Central memory CD8-positive, alpha-beta T cell (primary cell): ENCODE results near the gene SMAD7.

ENCODE experiments used
- ATAC-seq: fragments of 150-1000 bp; cut with Tn5 transposase; replicated peaks from 2 replicates; pipeline ENCODE4 v1.10.0; 2022; ENCODE audit warnings: mild to moderate bottlenecking, moderate FRiP score, moderate number of reproducible peaks; ENCODE audit not compliant: poor library complexity, severe bottlenecking; ENCODE audit errors: extremely low read depth
- DNase-seq, 2 donors: peaks; one replicate each; pipeline ENCODE4 v3.0.0; 2021; ENCODE audit warnings: low spot score in 2 of 2
- H3K27ac Mint-ChIP-seq: one replicate; pipeline ENCODE4 v1.8.0; 2022; ENCODE audit warnings: low read depth, mild to moderate bottlenecking, moderate library complexity, mixed read lengths
- H3K27me3 Mint-ChIP-seq: one replicate; pipeline ENCODE4 v1.8.0; 2022; ENCODE audit warnings: mixed read lengths
- H3K36me3 Mint-ChIP-seq: one replicate; pipeline ENCODE4 v1.8.0; 2022; ENCODE audit warnings: mild to moderate bottlenecking, moderate library complexity, mixed read lengths; ENCODE audit not compliant: insufficient read depth
- H3K4me1 Mint-ChIP-seq: one replicate; pipeline ENCODE4 v1.8.0; 2022; ENCODE audit warnings: mixed read lengths
- H3K4me3 Mint-ChIP-seq: one replicate; pipeline ENCODE4 v1.8.0; 2022; ENCODE audit warnings: mild to moderate bottlenecking, moderate library complexity, mixed read lengths
- H3K9me3 Mint-ChIP-seq: one replicate; pipeline ENCODE4 v1.8.0; 2022; ENCODE audit warnings: mixed read lengths

The SMAD7 gene

DNA sequence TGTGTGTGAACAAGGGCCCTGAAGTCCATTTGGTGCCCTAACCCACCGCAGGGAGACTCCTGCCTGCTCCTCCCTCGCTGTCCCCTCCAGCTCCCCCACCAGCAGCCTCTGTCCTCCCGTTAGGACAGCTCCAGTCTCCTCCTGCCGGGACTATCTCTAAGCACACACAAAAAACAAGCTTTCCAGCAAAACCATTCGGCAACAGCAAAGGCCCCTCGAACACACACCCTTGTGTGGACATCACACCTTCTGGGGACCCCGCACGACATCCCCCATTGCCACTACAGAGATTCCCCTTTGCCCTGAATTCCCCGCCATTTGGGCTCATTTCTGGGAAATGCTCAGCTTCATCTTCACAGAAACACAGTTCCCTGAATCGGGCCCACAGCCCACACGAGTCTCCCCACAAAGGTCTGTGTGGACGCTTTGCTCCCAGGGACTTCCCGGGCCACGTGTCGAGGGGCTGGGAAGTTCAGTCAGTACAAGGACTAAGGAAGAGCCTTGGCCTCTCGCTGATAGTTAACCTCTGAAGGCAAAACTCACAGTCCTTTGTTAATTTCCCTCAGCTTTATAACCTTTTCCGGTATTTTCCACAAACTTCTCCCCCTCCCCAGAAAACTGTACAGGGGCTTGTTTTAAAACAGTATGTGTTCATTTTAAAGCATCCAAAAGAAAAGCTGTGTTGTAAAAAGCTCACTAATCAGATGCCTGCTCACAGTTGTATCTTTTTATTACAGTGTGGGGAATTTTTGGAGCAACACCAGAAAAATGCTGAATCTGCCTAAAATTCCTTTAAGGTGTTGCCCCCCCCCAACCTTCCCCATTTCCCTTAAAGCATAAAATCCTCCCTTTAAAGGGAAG is 25.9 kb downstream of the SMAD7 start:
- ATAC-seq: no peak
- Mint-ChIP-seq H3K9me3 (no peaks in the 10 kb centered on the region), H3K4me1 (peaks cover 75% of the 10 kb centered on the region), H3K27ac (peak overlapping the region; percentile 96), H3K4me3 (peak overlapping the region; percentile 75), H3K36me3 (peaks cover 63% of the 10 kb centered on the region), H3K27me3 (no peaks in the 10 kb centered on the region)
- no peak for DNase-seq

DNA sequence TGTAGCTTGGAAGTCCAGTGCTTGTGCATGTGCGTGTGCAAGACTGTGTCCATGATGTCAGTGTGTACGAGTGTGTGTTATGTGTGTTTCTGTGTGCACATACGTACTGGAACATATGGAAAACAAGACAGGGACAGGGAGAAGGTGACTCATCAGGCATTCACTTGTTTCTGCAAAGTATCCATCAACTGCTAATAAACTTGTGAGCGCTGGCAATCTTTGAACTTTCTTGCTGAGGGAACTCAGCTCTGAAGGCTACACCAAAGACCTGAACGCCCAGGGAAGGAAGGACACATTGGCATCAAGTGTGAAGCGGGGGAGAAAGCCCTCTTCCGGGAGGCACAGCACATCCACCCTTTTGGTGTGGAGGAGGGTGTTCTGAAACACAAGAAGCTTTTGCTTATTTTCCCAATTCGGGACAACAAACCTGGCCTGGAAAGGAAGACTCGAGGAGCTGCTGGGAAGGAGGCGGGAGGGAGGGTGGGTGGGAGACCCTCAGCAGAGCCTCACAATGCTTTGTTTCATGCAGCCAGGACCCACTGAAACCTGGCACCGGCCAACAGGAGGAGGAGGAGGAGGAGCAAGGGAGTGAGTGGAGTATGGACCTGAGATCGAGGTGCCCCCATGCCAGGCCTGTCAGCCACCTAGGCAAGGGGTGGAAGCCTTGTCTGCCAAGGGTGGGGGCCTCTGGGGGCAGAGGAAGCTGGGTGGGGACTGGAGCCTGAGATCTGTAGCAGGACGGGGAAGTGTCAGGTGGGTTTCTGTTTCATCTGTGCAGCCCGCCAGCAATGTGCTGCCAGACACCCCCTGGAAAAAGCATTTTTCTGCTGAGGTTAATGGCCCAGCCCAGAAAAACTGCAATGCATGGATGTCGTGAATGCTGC is 26.8 kb downstream of the SMAD7 start:
- Mint-ChIP-seq H3K4me3 (peak overlapping the region; percentile 75), H3K27ac (peak overlapping the region; percentile 96), H3K9me3 (no peaks in the 10 kb centered on the region), H3K36me3 (peaks cover 62% of the 10 kb centered on the region), H3K4me1 (peaks cover 72% of the 10 kb centered on the region), H3K27me3 (no peaks in the 10 kb centered on the region)
- no peak for DNase-seq
- ATAC-seq: no peak

DNA sequence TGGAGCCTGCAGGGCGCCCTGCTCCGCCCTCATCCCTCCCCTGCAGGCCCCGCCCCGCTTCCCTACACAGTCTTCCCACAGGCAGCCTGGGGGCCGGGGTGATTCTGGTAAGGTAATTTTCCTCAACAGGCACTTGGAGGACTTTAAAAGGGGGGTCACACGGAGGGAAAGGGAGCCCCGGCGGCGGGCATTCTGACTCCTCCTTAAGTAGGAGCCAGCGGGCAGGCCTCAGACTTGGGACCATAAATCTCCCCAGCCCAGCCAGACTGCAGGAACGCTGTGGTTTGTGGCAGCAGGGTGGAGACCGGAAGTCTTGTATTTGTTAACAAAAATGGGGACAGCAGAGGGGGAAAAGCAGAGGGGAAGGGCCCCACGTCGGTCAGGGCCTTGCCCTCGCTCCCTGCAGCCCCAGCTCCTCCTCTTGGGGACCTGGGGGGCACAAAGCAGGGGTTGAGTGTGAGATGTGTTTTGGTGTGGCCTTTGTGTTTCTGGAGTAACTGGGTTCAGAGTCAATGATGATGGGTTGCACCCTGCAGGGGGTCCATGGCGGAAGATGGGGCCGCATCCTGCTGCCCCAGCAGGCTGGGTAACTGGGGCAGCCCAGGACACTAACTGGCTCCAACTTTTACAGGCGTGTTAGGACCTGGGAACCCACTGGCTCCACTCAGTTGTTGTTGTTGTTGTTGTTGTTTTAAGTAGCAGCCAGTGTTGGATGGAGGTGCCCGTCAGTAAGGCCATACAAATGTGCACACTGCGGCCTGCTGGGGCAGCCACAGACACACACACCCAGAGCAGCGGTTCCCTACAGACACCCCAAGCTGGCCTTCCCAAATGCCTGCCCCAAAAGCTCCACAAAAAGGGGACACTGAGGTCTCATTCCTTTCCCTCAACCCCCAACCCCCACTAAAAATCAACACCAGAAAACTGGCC is 27.7 kb downstream of the SMAD7 start:
- no peak for ATAC-seq
- H3K36me3 Mint-ChIP-seq: peaks cover 59% of the 10 kb centered on the region
- no peak for DNase-seq

DNA sequence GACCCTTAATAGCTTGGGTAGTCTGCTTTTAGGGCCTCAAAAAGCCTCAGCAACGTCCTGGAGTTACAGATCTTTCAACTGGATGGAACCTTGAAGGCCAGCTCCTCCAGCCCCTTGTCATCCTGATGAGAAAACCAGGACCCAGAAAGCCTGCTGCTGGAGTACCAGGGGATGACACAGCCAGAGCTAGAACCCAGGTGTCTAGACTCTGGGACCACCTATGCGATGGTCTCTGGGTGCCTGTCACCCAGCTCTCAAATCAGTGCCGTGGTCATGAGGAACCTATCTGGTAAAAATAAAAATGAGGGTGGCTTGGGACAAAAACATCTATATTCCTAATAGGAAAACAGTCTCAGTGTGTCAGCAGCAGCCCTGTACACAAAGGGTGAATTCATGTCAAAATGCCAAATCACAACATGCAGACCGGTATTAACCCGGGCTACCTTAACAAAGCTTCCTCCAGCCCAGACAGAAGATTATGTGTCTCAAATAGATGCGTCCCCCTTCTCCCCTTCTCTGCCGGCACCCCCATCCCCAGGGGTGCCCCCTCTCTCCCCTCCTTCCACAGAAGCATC is 28.5 kb downstream of the SMAD7 start:
- Mint-ChIP-seq H3K4me1 (peaks cover 65% of the 10 kb centered on the region), H3K4me3 (peak overlapping the region; percentile 75), H3K36me3 (peaks cover 62% of the 10 kb centered on the region)

More for the DNA sequence above, 27.7 kb downstream of the SMAD7 start:
- no peaks in the 10 kb centered on the region for H3K9me3 Mint-ChIP-seq
- H3K27me3 Mint-ChIP-seq: no peaks in the 10 kb centered on the region
- peak overlapping the region; percentile 75 for H3K4me3 Mint-ChIP-seq
- H3K27ac Mint-ChIP-seq: peak overlapping the region; percentile 96
- peaks cover 63% of the 10 kb centered on the region for H3K4me1 Mint-ChIP-seq

DNA sequence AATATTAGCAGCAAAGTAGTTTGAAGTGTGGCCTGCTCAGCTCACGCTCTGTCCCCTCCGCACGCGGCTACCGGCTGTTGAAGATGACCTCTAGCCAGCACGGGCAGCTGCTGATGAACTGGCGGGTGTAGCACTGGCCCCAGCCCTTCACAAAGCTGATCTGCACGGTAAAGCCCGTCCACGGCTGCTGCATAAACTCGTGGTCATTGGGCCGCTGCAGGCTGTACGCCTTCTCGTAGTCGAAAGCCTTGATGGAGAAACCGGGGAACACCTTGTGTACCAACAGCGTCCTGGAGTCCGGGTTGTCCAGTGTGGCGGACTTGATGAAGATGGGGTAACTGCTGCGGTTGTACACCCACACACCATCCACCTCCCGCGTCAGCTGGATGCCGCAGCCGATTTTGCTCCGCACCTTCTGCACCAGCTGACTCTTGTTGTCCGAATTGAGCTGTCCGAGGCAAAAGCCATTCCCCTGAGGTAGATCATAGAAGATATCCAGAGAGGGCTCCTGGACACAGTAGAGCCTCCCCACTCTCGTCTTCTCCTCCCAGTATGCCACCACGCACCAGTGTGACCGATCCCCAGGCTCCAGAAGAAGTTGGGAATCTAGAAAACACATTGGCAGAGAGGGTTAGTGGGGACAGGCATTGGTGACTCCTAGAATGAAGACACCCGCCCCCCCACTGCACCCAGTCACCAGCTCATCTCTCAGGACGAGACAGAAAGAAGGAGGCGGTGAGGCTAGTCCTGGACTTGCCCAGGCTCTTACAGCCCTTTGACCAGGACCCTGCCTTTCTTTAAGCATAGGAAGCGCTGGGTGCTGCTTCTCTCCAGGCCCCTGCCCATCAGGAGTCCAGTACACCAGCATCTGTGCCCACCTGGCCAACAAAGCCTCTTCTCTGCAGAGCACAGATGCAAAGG is 29.2 kb downstream of the SMAD7 start:
- DNase-seq: no peak
- no peaks in the 10 kb centered on the region for H3K9me3 Mint-ChIP-seq
- ATAC-seq: no peak
- no peak overlapping the region for H3K4me3 Mint-ChIP-seq
- H3K27ac Mint-ChIP-seq: peak overlapping the region; percentile 96
- H3K27me3 Mint-ChIP-seq: no peaks in the 10 kb centered on the region
- peaks cover 62% of the 10 kb centered on the region for H3K36me3 Mint-ChIP-seq
- peaks cover 64% of the 10 kb centered on the region for H3K4me1 Mint-ChIP-seq

More for the DNA sequence above, 28.5 kb downstream of the SMAD7 start:
- peak overlapping the region; percentile 96 for H3K27ac Mint-ChIP-seq
- DNase-seq (no peak), ATAC-seq (no peak)
- H3K9me3 Mint-ChIP-seq: no peaks in the 10 kb centered on the region
- H3K27me3 Mint-ChIP-seq: no peaks in the 10 kb centered on the region

DNA sequence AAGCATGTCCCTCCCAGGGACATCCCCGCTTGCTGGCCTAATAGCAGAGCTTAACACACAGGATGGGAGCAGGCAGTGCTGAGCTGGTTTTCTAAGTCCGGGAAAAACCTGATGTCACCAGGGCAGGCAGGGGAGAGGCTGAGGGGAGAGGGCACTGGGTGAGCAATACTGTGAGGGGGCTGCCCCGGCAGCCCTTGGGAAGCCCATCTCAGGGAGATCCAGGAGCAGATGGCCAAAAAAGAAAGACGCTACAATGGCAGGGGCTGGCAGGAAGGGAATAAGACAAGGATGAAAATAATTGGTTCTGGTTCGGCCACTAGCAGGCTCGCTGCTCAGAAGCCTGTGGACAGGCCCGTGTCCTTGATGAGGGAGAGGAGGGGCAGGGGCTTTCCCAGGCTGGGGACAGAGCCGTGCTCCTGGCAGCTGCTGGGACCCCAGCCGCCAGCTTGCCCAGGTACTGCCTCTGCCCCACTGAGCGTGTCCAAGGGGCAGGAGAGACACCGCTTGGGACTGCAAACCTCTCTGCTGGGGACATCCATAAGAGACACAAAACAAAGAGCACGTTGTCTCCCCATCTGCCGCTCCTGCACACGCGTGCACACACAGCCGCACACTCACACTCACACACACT is 30.2 kb downstream of the SMAD7 start:
- no peaks in the 10 kb centered on the region for H3K27me3 Mint-ChIP-seq
- H3K4me1 Mint-ChIP-seq: peaks cover 62% of the 10 kb centered on the region
- H3K27ac Mint-ChIP-seq: peak overlapping the region; percentile 96
- H3K4me3 Mint-ChIP-seq: peak overlapping the region; percentile 25
- peaks cover 55% of the 10 kb centered on the region for H3K36me3 Mint-ChIP-seq
- H3K9me3 Mint-ChIP-seq: no peaks in the 10 kb centered on the region
- no peak for DNase-seq
- ATAC-seq: no peak

DNA sequence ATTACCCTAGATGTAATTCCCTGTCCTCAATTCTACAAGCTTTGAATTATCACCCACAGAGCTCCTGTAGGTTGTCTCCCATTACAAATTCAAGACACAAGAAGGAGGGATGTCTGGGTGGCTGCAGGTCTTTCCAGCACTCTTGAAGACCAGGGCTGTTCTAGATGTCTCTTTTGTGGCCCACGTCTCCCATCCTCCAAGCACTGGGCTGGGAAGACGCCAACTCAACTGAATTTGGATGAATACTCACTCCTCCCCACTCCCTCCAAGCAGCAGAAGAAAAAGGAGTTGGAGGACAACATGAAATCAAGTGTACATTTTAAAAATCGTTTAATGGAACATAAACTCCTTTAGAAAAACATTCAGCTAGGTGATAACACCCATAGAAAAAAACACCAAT is 31.2 kb downstream of the SMAD7 start:
- no peaks in the 10 kb centered on the region for H3K27me3 Mint-ChIP-seq
- no peak for DNase-seq
- H3K36me3 Mint-ChIP-seq: peaks cover 55% of the 10 kb centered on the region
- ATAC-seq: no peak
- H3K4me1 Mint-ChIP-seq: peaks cover 53% of the 10 kb centered on the region
- H3K9me3 Mint-ChIP-seq: no peaks in the 10 kb centered on the region
- H3K27ac Mint-ChIP-seq: peak overlapping the region; percentile 96
- H3K4me3 Mint-ChIP-seq: no peak overlapping the region

DNA sequence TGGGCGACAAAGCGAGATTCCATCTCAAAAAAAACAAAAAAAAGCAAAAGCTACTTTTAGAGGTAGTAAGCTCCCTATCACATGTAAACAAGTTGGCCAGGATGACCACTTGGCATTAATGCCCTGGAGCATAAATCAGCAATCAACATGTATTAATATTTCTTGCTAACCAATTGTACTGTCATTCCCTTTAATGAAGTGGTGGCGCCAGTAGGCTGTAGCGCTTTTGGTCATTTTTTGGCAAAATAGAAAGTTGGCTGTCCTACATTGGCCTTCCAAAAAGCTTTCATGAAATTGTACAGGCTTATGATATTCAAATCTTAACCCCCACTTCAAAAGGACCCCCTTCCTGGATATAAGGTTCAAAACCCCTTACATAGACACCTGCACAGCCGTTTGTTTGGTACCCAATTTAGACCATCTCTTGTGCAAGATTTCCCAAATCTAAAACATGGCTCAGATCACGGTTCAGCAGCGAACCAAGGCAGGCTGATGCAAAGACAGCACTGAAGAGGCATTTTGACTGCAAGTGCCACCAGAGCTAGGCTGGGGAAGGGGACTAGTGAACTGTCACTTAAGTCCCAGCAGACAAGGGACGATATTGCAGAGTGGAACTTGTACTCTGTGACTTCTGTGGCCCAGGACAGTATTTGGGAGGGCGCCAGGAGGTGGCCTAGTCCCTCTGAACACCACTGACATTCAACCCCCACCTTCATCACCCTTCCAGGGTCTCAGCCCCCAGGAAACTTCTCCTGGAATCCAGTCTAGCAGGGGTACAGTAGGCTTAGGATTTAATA is 31.9 kb downstream of the SMAD7 start:
- no peak for ATAC-seq

DNA sequence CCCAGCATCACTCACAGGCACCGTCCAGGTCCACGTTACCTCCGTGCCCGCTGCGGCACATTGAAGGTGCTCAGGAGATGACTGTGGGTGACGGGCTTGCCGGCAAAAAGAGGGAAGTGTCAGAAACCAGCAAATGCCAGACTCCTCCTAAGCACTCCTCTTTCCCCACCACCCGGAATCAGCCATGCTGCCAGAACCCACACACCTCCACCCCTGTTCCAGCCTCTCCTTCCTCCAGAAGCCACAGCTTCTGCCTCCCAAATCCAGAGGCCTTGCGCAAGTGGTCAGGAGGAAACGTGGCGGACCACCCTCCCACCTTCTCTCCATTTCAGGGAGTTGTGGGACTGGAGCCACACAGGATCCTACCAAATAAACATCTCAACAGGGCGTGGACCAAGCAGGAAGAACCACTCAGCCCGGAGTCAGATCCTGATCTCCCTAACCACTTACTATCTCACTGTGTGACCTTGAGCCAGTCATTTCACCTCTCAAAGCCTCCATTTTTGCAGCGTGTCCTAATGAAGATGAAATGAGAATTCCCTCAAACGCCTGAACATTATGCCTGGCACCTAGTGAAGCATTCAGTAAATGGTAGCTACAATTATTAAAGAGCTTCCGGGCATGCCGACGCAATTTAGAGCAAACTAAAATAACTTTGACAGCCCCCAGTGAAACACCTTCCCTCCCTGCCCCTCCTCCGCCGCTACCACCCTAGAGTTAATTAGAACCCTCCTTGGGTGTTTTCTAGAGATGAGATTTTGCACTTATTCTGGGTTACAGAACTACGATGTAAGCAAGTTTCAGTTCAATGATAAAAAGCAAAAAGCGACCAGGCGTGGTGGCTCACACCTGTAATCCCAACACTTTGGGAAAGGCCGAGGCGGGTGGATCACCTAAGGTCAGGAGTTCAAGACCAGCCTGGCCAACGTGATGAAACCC is 32.9 kb downstream of the SMAD7 start:
- DNase-seq (no peak), ATAC-seq (no peak)
- H3K36me3 Mint-ChIP-seq: peaks cover 45% of the 10 kb centered on the region
- H3K9me3 Mint-ChIP-seq: no peaks in the 10 kb centered on the region
- peaks cover 44% of the 10 kb centered on the region for H3K4me1 Mint-ChIP-seq
- no peak overlapping the region for H3K4me3 Mint-ChIP-seq
- peak overlapping the region; percentile 32 for H3K27ac Mint-ChIP-seq
- no peaks in the 10 kb centered on the region for H3K27me3 Mint-ChIP-seq

More for the DNA sequence above, 31.9 kb downstream of the SMAD7 start:
- no peaks in the 10 kb centered on the region for H3K9me3 Mint-ChIP-seq
- peaks cover 52% of the 10 kb centered on the region for H3K36me3 Mint-ChIP-seq
- no peaks in the 10 kb centered on the region for H3K27me3 Mint-ChIP-seq
- H3K27ac Mint-ChIP-seq: peak overlapping the region; percentile 96
- H3K4me1 Mint-ChIP-seq: peaks cover 46% of the 10 kb centered on the region
- DNase-seq: no peak
- no peak overlapping the region for H3K4me3 Mint-ChIP-seq
